WTC11 (cell line): ENCODE results near the gene EPN3. TPM values are rescaled to one million over a fixed set of nuclear protein-coding genes. Genes with fewer than 3 reads are reported as not detected.

Experiments used
- ATAC-seq: fragments of 200-7000 bp; cut with Tn5 transposase; 2 replicates; pipeline ENCODE4 v1.10.0; 2021; ENCODE audit warnings: mild to moderate bottlenecking, moderate library complexity
- CTCF ChIA-PET: fragments of 300-600 bp; sonication (Branson Sonifier 250); formaldehyde crosslinking; loops from one replicate; lab custom pipeline; 2021; ENCODE audit warnings: antibody characterized with exemption; lab: Charles Lee
- POLR2A ChIA-PET: fragments of 350-600 bp; sonication (Branson Sonifier 250); formaldehyde crosslinking; loops from one replicate; lab custom pipeline; 2021; ENCODE audit warnings: antibody characterized with exemption; lab: Charles Lee
- DNase-seq: peaks from one replicate; pipeline ENCODE4 v3.0.0; 2021; ENCODE audit warnings: low spot score
- H3K27ac Mint-ChIP-seq: 2 replicates; pipeline ENCODE4 v1.8.0; 2021; ENCODE audit warnings: mixed read lengths
- H3K27me3 Mint-ChIP-seq: 2 replicates; pipeline ENCODE4 v1.8.0; 2021; ENCODE audit warnings: low read depth, mild to moderate bottlenecking, moderate library complexity, mixed read lengths
- H3K36me3 Mint-ChIP-seq: 2 replicates; pipeline ENCODE4 v1.8.0; 2021; ENCODE audit warnings: mixed read lengths
- H3K4me1 Mint-ChIP-seq: 2 replicates; pipeline ENCODE4 v1.8.0; 2022; ENCODE audit warnings: mixed read lengths
- H3K4me3 Mint-ChIP-seq: 2 replicates; pipeline ENCODE4 v1.8.0; 2021; ENCODE audit warnings: mild to moderate bottlenecking, moderate library complexity, mixed read lengths
- H3K9me3 Mint-ChIP-seq: 2 replicates; pipeline ENCODE4 v1.8.0; 2021; ENCODE audit warnings: mixed read lengths
- AR ChIP-seq: fragments of 250-450 bp; sonication (Bioruptor Pico); IDR thresholded peaks from 2 replicates; pipeline ENCODE4 v1.9.0; 2021; ENCODE audit warnings: mild to moderate bottlenecking
- ATF1 ChIP-seq: sonication (generic); formaldehyde crosslinking; IDR thresholded peaks from 2 replicates; pipeline ENCODE4 v1.8.1; 2023; ENCODE audit warnings: mild to moderate bottlenecking, moderate library complexity, missing genetic modification reagents
- ATF3 ChIP-seq: sonication (generic); formaldehyde crosslinking; conservative IDR thresholded peaks from 2 replicates; pipeline ENCODE4 v1.8.1; 2022; ENCODE audit warnings: mild to moderate bottlenecking, missing genetic modification reagents
- FOXP1 ChIP-seq: sonication (generic); formaldehyde crosslinking; IDR thresholded peaks from 2 replicates; pipeline ENCODE4 v1.8.0; 2022; ENCODE audit warnings: missing genetic modification reagents, mild to moderate bottlenecking, moderate library complexity, borderline replicate concordance
- IRF2 ChIP-seq: sonication (generic); formaldehyde crosslinking; IDR thresholded peaks from 2 replicates; pipeline ENCODE4 v1.8.0; 2022; ENCODE audit warnings: low read depth, missing genetic modification reagents, borderline replicate concordance
- MYBL2 ChIP-seq: sonication (generic); formaldehyde crosslinking; IDR thresholded peaks from 2 replicates; pipeline ENCODE4 v1.8.1; 2023; ENCODE audit warnings: mild to moderate bottlenecking, moderate library complexity, missing genetic modification reagents
- RELA ChIP-seq: sonication (generic); formaldehyde crosslinking; IDR thresholded peaks from 2 replicates; pipeline ENCODE4 v1.8.1; 2022; ENCODE audit warnings: missing genetic modification reagents, mild to moderate bottlenecking, borderline replicate concordance
- STAT6 ChIP-seq: sonication (generic); formaldehyde crosslinking; conservative IDR thresholded peaks from 2 replicates; pipeline ENCODE4 v1.8.1; 2023; ENCODE audit warnings: mild to moderate bottlenecking, low read depth, missing genetic modification reagents, moderate library complexity
- TCF7 ChIP-seq: sonication (generic); formaldehyde crosslinking; IDR thresholded peaks from 2 replicates; pipeline ENCODE4 v1.8.0; 2022; ENCODE audit warnings: mild to moderate bottlenecking, low read depth, missing genetic modification reagents, moderate library complexity
- TP53 ChIP-seq: sonication (generic); formaldehyde crosslinking; IDR thresholded peaks from 2 replicates; pipeline ENCODE4 v1.8.1; 2023; ENCODE audit warnings: mild to moderate bottlenecking, missing genetic modification reagents
- ZNF232 ChIP-seq: sonication (generic); formaldehyde crosslinking; IDR thresholded peaks from 2 replicates; pipeline ENCODE4 v1.8.0; 2022; ENCODE audit warnings: mild to moderate bottlenecking, missing genetic modification reagents
- ZNF281 ChIP-seq: sonication (generic); formaldehyde crosslinking; IDR thresholded peaks from 2 replicates; pipeline ENCODE4 v1.8.0; 2023; ENCODE audit warnings: mild to moderate bottlenecking, missing genetic modification reagents
- ZNF425 ChIP-seq: fragments of 250-450 bp; sonication (Bioruptor Pico); conservative IDR thresholded peaks from 2 replicates; pipeline ENCODE4 v1.9.0; 2021; ENCODE audit warnings: mild to moderate bottlenecking
- ZNF512 ChIP-seq: sonication (generic); formaldehyde crosslinking; IDR thresholded peaks from 2 replicates; pipeline ENCODE4 v1.8.1; 2022; ENCODE audit warnings: missing genetic modification reagents, borderline replicate concordance
- total RNA-seq: library from RNA; stranded (reverse); gene quantifications from 3 replicates; pipeline ENCODE4 v1.2.3, GENCODE V29; 2021

The EPN3 gene
- total RNA-seq, 1 experiment from 2014 or later = 8.8 TPM

- H3K36me3 Mint-ChIP-seq = peaks cover 2% of the 10 kb centered on the region; the same call in 1 of the 2 replicates
- H3K27ac Mint-ChIP-seq = no peak overlapping the region
- TF ChIP-seq STAT6 (CRISPR knock-in tag) = no peak
- no peak for TF ChIP-seq AR
- TF ChIP-seq TP53 (CRISPR knock-in tag) = no peak
- no peak for TF ChIP-seq RELA (CRISPR knock-in tag)
- TF ChIP-seq ZNF512 (CRISPR knock-in tag) = no peak
- no peak for TF ChIP-seq ZNF425
- TF ChIP-seq ATF3 (CRISPR knock-in tag) = no peak
- TF ChIP-seq ATF1 (CRISPR knock-in tag) = no peak
- TF ChIP-seq ZNF281 (CRISPR knock-in tag) = no peak
- no peak for TF ChIP-seq ZNF232 (CRISPR knock-in tag)
- TF ChIP-seq TCF7 (CRISPR knock-in tag) = no peak
- no peak for TF ChIP-seq FOXP1 (CRISPR knock-in tag)
- TF ChIP-seq MYBL2 (CRISPR knock-in tag) = no peak
- TF ChIP-seq IRF2 (CRISPR knock-in tag) = no peak
- no peak overlapping the region for H3K4me3 Mint-ChIP-seq
- POLR2A ChIA-PET = no interaction called here
- peaks cover 14% of the 10 kb centered on the region for H3K27me3 Mint-ChIP-seq
- DNase-seq = no peak
- CTCF ChIA-PET = interaction anchor here (0.6 to 4.4 kb wide), 2 partner anchors 82 to 86 kb away, joined by 3 to 29 read pairs; no protein-coding TSS in a partner anchor
- H3K4me1 Mint-ChIP-seq = peaks cover 24% of the 10 kb centered on the region
- H3K9me3 Mint-ChIP-seq = no peaks in the 10 kb centered on the region
- ATAC-seq = no peak
Observed at GRCh38 chr17:50544516-50544915, 12.0 kb downstream of the EPN3 start.
